NCI-H2171 treated with DMSO at 0.1 percent for 48 hours (cell line): ENCODE data around the gene AICDA.

Experiments
- DNase-seq: peaks from one replicate; lab custom pipeline; 2025; lab: John Stamatoyannopoulos, UW

AICDA gene

GRCh38 chr12:8554451-8555195 lies 58.0 kb downstream of the AICDA start:
- DNase-seq: no peak

- DNase-seq: no peak
These were observed 59.5 kb downstream of the AICDA start for GRCh38 chr12:8553088-8553627.
